ENCODE results near the gene DENND4B. TPM values are rescaled to one million over a fixed set of nuclear protein-coding genes. Genes with fewer than 3 reads are reported as not detected.

Gene DENND4B
- total and polyA plus RNA-seq, 9 of the 15 experiments (the other 6 are each of a cell fraction or from before 2014, with no cell fraction given): 9.5 to 80.5 (median 23.1) TPM

- TF ChIP-seq ID3 (CRISPR knock-in tag; IDR thresholded peaks at IDR 0.05): no peak
- no peak for TF ChIP-seq ID3 (tag; IDR thresholded peaks at IDR 0.05)
- TF ChIP-seq CXXC5 (CRISPR knock-in tag; IDR thresholded peaks at IDR 0.05): no peak; the same call in 1 of the 2 replicates
- no peak for TF ChIP-seq ZBTB9 (CRISPR knock-in tag; IDR thresholded peaks at IDR 0.05)
- no peak for TF ChIP-seq CREB1 (IDR thresholded peaks at IDR 0.05)
- no peak for TF ChIP-seq CREB1 (CRISPR knock-in tag; IDR thresholded peaks at IDR 0.05)
- TF ChIP-seq JUN (IDR thresholded peaks at IDR 0.05; ENCODE audit: borderline replicate concordance, low read depth, low read length): no peak
- peak; percentile 8; the same call in 1 of the 2 replicates for TF ChIP-seq JUN (CRISPR knock-in tag; IDR thresholded peaks at IDR 0.05; ENCODE audit: borderline replicate concordance)
- TF ChIP-seq E4F1 (CRISPR knock-in tag; IDR thresholded peaks at IDR 0.05; ENCODE audit: borderline replicate concordance): no peak
- no peak for TF ChIP-seq ADNP (tag; IDR thresholded peaks at IDR 0.05)
- no peak for TF ChIP-seq ZC3H11A (IDR thresholded peaks at IDR 0.05; ENCODE audit: low read depth, low read length)
- TF ChIP-seq CCAR2 (IDR thresholded peaks at IDR 0.05; ENCODE audit: low read depth, low read length): no peak
- TF ChIP-seq ZNF175 (CRISPR knock-in tag; IDR thresholded peaks at IDR 0.05; ENCODE audit: low read depth): no peak
- TF ChIP-seq BCLAF1 (IDR thresholded peaks at IDR 0.05; ENCODE audit: borderline replicate concordance in 1 of 2, control insufficient read depth in 1 of 2, low read depth in 2 of 2, low read length in 1 of 2): no peak
- no peak for TF ChIP-seq YBX1 (IDR thresholded peaks at IDR 0.05)
- peak; percentile 57 for TF ChIP-seq USF2 (CRISPR knock-in tag; IDR thresholded peaks at IDR 0.05)
- TF ChIP-seq MYBL2 (IDR thresholded peaks at IDR 0.05; ENCODE audit: low read depth): no peak
- no peak for TF ChIP-seq MYBL2 (CRISPR knock-in tag; IDR thresholded peaks at IDR 0.05; ENCODE audit: borderline replicate concordance)
- TF ChIP-seq TCFL5 (CRISPR knock-in tag; conservative IDR thresholded peaks at IDR 0.05): no peak
- no peak for TF ChIP-seq SMAD4 (CRISPR knock-in tag; conservative IDR thresholded peaks at IDR 0.05)
Measured at GRCh38 chr1:153945795-153946621, 510 bp downstream of the DENND4B start (continued).

Data from K562 (cell line).